ENCODE results near the gene ANKUB1.
A peak's percentile ranks its signal among the peaks of the same experiment; 100 is the strongest.

Gene ANKUB1

GRCh38 chr3:149808209-149808829 lies 16.0 kb upstream of the ANKUB1 start:
- DNase-seq: peak; percentile 78

GRCh38 chr3:149806171-149806778 lies 13.9 kb upstream of the ANKUB1 start:
- no peak for DNase-seq

GRCh38 chr3:149801639-149802038 lies 9.3 kb upstream of the ANKUB1 start:
- DNase-seq: no peak

- DNase-seq: no peak
Measured at GRCh38 chr3:149801195-149801594, 8.8 kb upstream of the ANKUB1 start.

GRCh38 chr3:149800693-149801092 lies 8.3 kb upstream of the ANKUB1 start:
- no peak for DNase-seq

GRCh38 chr3:149796026-149796425 lies 3.7 kb upstream of the ANKUB1 start:
- no peak for DNase-seq

GRCh38 chr3:149790698-149791097 lies 1.7 kb downstream of the ANKUB1 start:
- no peak for DNase-seq

- DNase-seq: no peak
Measured at GRCh38 chr3:149790268-149790667, 2.1 kb downstream of the ANKUB1 start.

GRCh38 chr3:149784064-149784704 lies 8.2 kb downstream of the ANKUB1 start:
- no peak for DNase-seq

- DNase-seq: no peak
Measured at GRCh38 chr3:149783576-149783975, 8.8 kb downstream of the ANKUB1 start.

GRCh38 chr3:149781741-149782140 lies 10.6 kb downstream of the ANKUB1 start:
- DNase-seq: no peak

- no peak for DNase-seq
Measured at GRCh38 chr3:149781211-149781610, 11.1 kb downstream of the ANKUB1 start.

GRCh38 chr3:149777414-149778214 lies 14.7 kb downstream of the ANKUB1 start:
- DNase-seq: no peak

GRCh38 chr3:149776170-149776569 lies 16.2 kb downstream of the ANKUB1 start:
- no peak for DNase-seq

- DNase-seq: no peak
Measured at GRCh38 chr3:149772861-149773260, 19.5 kb downstream of the ANKUB1 start.

- DNase-seq: peak; percentile 60
Measured at GRCh38 chr3:149771652-149772271, 20.6 kb downstream of the ANKUB1 start.

- no peak for DNase-seq
Measured at GRCh38 chr3:149770246-149770645, 22.1 kb downstream of the ANKUB1 start.

GRCh38 chr3:149768704-149769103 lies 23.6 kb downstream of the ANKUB1 start:
- no peak for DNase-seq

- no peak for DNase-seq
Measured at GRCh38 chr3:149767720-149768119, 24.6 kb downstream of the ANKUB1 start.

GRCh38 chr3:149765762-149766334 lies 26.5 kb downstream of the ANKUB1 start:
- DNase-seq: peak; percentile 51

GRCh38 chr3:149764302-149764701 lies 28.1 kb downstream of the ANKUB1 start:
- no peak for DNase-seq

- DNase-seq: no peak
Measured at GRCh38 chr3:149763565-149764195, 28.7 kb downstream of the ANKUB1 start.

Measured in NCI-H146 (cell line).